Measurements from ENCODE around the gene TOMM40L. TPM values are rescaled to one million over a fixed set of nuclear protein-coding genes. Genes with fewer than 3 reads are reported as not detected.

Gene TOMM40L
- total RNA-seq, 1 experiment from 2014 or later: 15.0 TPM

- H3K4me3 Mint-ChIP-seq (ENCODE audit: low read depth, unreplicated experiment): peak within 1 kb of the TSS; percentile 78
- H3K9me3 Mint-ChIP-seq (ENCODE audit: low read depth, unreplicated experiment): no peaks in the 10 kb centered on the region
- H3K36me3 Mint-ChIP-seq (ENCODE audit: insufficient read depth, unreplicated experiment): peaks cover 20% of the 10 kb centered on the region
- peaks cover 24% of the 10 kb centered on the region for H3K27me3 Mint-ChIP-seq (ENCODE audit: unreplicated experiment)
- CTCF ChIA-PET: interaction anchor here (0.5 to 2.2 kb wide), 8 partner anchors 15 to 1259 kb away, joined by 3 to 22 read pairs (median 6); partner anchors contain the start of genes DEDD, PCP4L1 and TOMM40L
- peak; percentile 96 for DNase-seq
- TF ChIP-seq CTCF (IDR thresholded peaks at IDR 0.05; ENCODE audit: unreplicated experiment): peak; percentile 34
- TSS peak; percentile 96 for BruUV-seq (replicated peaks)
- H3K4me1 Mint-ChIP-seq (ENCODE audit: low read depth, unreplicated experiment): peaks cover 48% of the 10 kb centered on the region
- peak within 1 kb of the TSS; percentile 71 for H3K27ac Mint-ChIP-seq (ENCODE audit: unreplicated experiment)
- intact Hi-C loops (cut with micrococcal nuclease; ENCODE audit: unreplicated experiment): loop anchor here (10.0 kb wide), 1 partner anchor 543 kb away; the partner anchor contains the start of gene DUSP12
These were observed 23.8 kb upstream of the TOMM40L start, which contains the start of gene NDUFS2 for GRCh38 chr1:161201836-161202712. Gene NDUFS2, plus strand, starts transcription at chr1:161202367. Its CDS starts 19 bp downstream, at chr1:161202386.

GRCh38 chr1:161206411-161207140 is 19.3 kb upstream of the TOMM40L start:
- intact Hi-C loops (cut with micrococcal nuclease; ENCODE audit: unreplicated experiment): loop anchor here (5.0 to 10.0 kb wide), 2 partner anchors 176 to 538 kb away; partner anchors contain the start of gene DUSP12
- DNase-seq: no peak
- no peaks in the 10 kb centered on the region for H3K9me3 Mint-ChIP-seq (ENCODE audit: low read depth, unreplicated experiment)
- no peak for TF ChIP-seq CTCF (IDR thresholded peaks at IDR 0.05; ENCODE audit: unreplicated experiment)
- no peak overlapping the region for H3K27ac Mint-ChIP-seq (ENCODE audit: unreplicated experiment)
- peaks cover 38% of the 10 kb centered on the region for H3K36me3 Mint-ChIP-seq (ENCODE audit: insufficient read depth, unreplicated experiment)
- H3K27me3 Mint-ChIP-seq (ENCODE audit: unreplicated experiment): no peaks in the 10 kb centered on the region
- CTCF ChIA-PET: interaction anchor here (0.6 to 1.2 kb wide), 3 partner anchors 52 to 183 kb away, joined by 4 to 7 read pairs (median 5); partner anchors contain the start of gene PCP4L1
- no peak overlapping the region for H3K4me3 Mint-ChIP-seq (ENCODE audit: low read depth, unreplicated experiment)
- BruUV-seq (replicated peaks): no TSS peak
- peaks cover 28% of the 10 kb centered on the region for H3K4me1 Mint-ChIP-seq (ENCODE audit: low read depth, unreplicated experiment)

- H3K4me3 Mint-ChIP-seq (ENCODE audit: low read depth, unreplicated experiment): no peak overlapping the region
- no peaks in the 10 kb centered on the region for H3K9me3 Mint-ChIP-seq (ENCODE audit: low read depth, unreplicated experiment)
- intact Hi-C loops (cut with micrococcal nuclease; ENCODE audit: unreplicated experiment): loop anchor here (5.0 to 10.0 kb wide), 2 partner anchors 175 to 538 kb away; partner anchors contain the start of gene DUSP12
- peaks cover 24% of the 10 kb centered on the region for H3K4me1 Mint-ChIP-seq (ENCODE audit: low read depth, unreplicated experiment)
- BruUV-seq (replicated peaks): no TSS peak
- H3K27me3 Mint-ChIP-seq (ENCODE audit: unreplicated experiment): no peaks in the 10 kb centered on the region
- CTCF ChIA-PET: interaction anchor here (0.8 kb wide), 1 partner anchor 51 kb away, joined by 7 read pairs; the partner anchor contains the start of gene PCP4L1
- H3K36me3 Mint-ChIP-seq (ENCODE audit: insufficient read depth, unreplicated experiment): peaks cover 42% of the 10 kb centered on the region
- no peak overlapping the region for H3K27ac Mint-ChIP-seq (ENCODE audit: unreplicated experiment)
- DNase-seq: no peak
- TF ChIP-seq CTCF (IDR thresholded peaks at IDR 0.05; ENCODE audit: unreplicated experiment): no peak
These were observed 18.7 kb upstream of the TOMM40L start for GRCh38 chr1:161207173-161207572.

GRCh38 chr1:161209790-161210409 is 16.0 kb upstream of the TOMM40L start:
- peak; percentile 92 for DNase-seq
- no TSS peak for BruUV-seq (replicated peaks)
- TF ChIP-seq CTCF (IDR thresholded peaks at IDR 0.05; ENCODE audit: unreplicated experiment): peak; percentile 87
- H3K36me3 Mint-ChIP-seq (ENCODE audit: insufficient read depth, unreplicated experiment): peaks cover 55% of the 10 kb centered on the region
- no peaks in the 10 kb centered on the region for H3K27me3 Mint-ChIP-seq (ENCODE audit: unreplicated experiment)
- H3K4me3 Mint-ChIP-seq (ENCODE audit: low read depth, unreplicated experiment): no peak overlapping the region
- CTCF ChIA-PET: interaction anchor here (2.9 kb wide), 1 partner anchor 16 kb away, joined by 14 read pairs; the partner anchor contains the start of gene TOMM40L
- H3K9me3 Mint-ChIP-seq (ENCODE audit: low read depth, unreplicated experiment): no peaks in the 10 kb centered on the region
- intact Hi-C loops (cut with micrococcal nuclease; ENCODE audit: unreplicated experiment): loop anchor here (1.0 to 10.0 kb wide), 3 partner anchors 12 to 535 kb away; partner anchors contain the start of gene DUSP12
- peaks cover 14% of the 10 kb centered on the region for H3K4me1 Mint-ChIP-seq (ENCODE audit: low read depth, unreplicated experiment)
- H3K27ac Mint-ChIP-seq (ENCODE audit: unreplicated experiment): no peak overlapping the region
